ENCODE measurements around the gene USP8.

DNA sequence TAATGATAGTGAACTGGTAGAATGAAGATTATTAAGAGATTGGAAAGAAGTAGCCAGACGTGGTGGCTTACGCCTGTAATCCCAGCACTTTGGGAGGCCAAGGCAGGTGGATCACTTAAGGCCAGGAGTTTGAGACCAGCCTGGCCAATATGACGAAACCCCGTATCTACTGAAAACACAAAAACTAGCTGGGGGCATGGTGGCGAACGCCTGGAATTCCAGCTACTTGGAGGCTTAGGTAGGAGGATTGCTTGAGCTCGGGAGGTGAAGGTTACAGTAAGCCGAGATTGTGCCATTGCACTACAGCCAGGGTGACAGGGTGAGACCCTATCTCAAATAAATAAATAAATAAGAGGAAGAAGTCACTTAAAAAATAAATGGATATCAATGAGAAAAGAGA, 14.0 kb downstream of the USP8 start:
- TF ChIP-seq GATA2 (IDR thresholded peaks at IDR 0.05; ENCODE audit: low read depth, low read length): no peak
- TF ChIP-seq GATA3 (IDR thresholded peaks at IDR 0.05; ENCODE audit: low read depth, low read length): no peak

Data from SH-SY5Y (cell line).